Glomerular endothelial cell (primary cell): ENCODE results near the gene NAE1. TPM values are rescaled to one million over a fixed set of nuclear protein-coding genes. Genes with fewer than 3 reads are reported as not detected.
"Not testable (repeated sequence)": the region's sequence is repeated elsewhere in the genome, so short reads cannot be mapped to it uniquely, and the experiment has no call there.

ENCODE experiments used
- DNase-seq: peaks from one replicate; pipeline ENCODE4 v3.0.0-alpha.2; 2011; ENCODE audit warnings: low read depth, low spot score; ENCODE audit errors: extremely low read depth
- total RNA-seq: library from RNA; depleted of rRNA; stranded (reverse); fragments of >200 nt; gene quantifications from 2 replicates; pipeline ENCODE4 v1.2.3, GENCODE V29; 2015

Gene NAE1
- total RNA-seq, 1 donor from 2014 or later = 49.1 TPM

DNA sequence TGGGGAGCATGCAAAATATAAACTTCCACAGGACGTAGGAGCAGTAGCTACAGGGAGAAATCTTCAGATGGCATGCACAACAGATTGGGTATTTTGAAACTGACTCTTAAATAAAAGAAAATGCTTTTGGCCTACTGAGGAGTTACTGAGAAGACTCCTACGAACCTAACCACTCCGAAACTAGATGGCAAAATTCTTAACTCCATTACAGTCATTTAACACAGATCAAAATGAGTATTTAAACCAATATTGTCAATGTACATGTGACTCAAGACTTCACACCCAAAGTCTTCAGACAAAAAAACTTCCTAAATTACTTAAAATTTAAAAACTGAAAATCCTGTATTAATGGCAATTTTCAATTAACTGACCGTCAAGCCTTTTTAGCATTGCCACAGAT is 21.0 kb downstream of the NAE1 start:
- DNase-seq = no peak

DNA sequence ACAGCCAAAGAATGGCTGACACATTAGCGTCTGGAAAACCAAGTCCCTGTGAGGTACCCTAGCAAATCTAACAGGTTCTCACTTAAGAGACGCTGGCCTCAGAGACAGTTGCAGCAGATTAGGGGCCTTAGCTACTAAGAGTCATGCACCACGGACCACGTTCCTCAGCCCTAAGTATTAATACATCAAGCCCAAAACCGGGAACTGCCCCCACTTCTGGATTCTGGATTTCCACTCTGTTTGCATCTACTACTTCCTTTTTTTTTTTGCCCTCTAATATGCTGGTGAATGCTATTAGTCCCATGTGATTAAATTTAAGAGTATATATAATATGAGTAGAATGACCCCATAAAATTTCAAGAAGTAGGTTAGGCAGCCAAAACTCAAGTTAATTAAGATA is 28.6 kb downstream of the NAE1 start:
- no peak for DNase-seq

DNA sequence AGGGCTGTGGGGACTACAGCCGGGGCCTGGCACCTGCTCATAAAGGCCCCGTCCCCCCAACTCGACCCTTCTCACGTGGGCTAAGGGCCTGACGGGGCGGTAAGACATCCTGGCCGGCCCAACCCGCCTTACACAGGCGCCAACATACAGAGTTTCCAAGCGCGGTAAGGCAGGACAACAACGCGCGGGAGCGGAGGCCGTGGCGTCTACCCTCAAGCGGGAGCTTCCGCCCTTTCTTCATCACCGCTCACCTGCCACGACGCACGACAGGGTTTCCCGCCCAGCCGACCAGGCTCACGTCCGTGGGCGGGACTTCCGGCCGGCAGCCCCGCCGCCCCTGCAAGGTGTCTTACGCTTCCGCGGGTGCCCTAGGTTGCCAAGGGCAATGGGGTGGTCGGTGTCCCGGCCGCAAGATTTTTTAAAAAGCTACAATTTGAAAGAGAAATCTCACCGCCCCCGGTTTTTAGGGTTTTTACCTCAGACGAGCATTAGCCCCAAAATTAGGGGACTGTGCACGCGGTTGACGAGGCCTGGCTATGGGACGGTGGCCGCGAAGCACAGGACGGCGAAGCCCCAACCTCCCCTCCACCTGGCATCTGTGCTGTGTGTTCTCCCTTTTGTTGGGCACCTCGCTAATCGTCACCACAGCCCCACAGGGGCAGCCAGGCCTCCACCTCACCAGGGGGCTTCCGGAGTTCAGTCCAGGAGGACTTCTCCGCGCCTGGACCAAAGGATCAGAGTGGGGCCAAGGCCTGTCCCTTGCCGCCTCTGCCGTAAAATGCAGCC is 29.3 kb downstream of the NAE1 start, which contains the start of gene TERB1:
TERB1 (minus strand) TSS at position 265 of the 786 bp plus-strand sequence. CDS start 4,786 bp downstream, outside the sequence.
- no peak for DNase-seq

DNA sequence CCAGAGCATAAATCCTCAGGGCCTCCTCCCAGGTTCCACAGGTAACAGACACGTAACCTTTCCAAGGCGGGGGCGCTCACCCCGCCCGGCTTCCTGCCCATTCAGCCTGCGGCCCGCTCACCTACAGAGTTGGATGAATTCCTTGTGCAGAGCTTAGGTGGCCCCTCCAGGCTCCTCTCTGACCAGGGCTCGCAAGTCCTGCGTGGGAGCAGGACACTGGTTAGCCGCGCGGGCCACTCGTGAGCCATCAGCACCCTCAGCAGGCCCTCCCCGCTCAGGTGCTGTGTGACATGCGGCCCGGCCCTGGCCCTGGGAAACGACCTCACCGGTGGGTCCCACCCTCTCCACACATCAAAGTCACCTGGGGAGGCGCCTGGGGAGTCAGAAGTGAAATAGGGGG is 29.9 kb downstream of the NAE1 start:
- no peak for DNase-seq

DNA sequence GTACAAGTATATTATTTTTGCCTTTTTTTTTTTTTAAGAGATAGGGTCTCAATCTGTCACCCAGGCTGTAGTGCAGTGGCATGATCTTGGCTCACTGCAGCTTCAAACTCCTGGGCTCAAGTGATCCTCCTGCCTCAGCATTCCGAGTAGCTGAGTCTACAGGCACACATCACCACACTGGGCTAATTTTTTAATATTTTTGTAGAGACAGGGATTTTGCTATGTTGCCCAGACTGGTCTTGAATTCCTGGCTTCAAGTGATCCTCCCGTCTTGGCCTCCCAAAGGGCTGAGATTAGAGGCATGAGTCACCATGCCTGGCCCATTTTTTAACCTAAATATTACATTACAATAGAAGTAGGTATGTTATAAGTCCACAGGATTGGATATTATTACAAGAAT is 32.6 kb downstream of the NAE1 start:
- DNase-seq = no peak

DNA sequence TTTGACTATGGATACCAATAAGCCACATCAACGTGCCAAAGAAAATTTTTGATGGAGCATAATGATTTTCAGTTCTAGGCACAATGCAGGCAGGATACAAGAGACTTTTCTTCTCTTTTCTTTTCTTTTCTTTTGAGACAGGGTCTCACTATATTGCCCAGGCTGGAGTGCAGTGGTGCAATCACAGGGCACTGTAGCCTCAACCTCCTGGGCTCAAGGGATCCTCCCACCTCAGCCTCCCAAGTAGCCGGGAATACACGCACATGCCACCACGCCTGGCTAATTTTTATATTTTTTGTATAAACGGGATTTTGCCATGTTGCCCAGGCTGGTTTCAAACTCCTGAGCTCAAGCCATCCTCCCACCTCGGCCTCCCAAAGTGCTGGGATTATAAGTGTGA is 36.8 kb downstream of the NAE1 start:
- not testable (repeated sequence) for DNase-seq

DNA sequence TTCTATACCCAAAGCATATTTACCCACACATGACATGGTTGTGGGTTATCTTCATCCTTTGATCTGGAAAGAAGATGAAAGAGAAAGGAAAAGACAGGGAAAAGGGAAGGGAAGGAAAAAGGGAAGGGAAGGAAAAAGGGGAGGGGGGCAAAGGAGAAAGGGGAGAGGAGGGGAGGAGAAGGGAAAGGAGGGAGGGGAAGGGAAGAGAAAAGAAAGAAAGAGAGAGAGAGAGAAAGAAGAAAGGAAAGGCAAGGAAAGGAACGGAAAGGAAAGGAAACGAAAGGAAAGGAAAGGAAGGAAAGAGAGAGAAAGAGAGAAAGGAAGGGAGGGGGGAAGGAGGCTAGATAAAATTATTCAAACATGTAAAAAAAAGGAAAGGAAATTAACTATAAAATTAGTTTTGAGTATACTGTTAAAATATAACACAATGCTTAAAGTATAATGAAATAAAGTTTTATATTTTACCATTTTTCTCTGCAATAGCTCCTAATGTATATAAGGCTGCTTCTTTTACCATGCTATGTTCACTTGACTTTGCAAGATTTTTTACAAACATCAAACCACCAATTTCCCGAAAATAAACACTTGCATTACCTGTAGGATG is 40.5 kb downstream of the NAE1 start:
- DNase-seq = no peak

DNA sequence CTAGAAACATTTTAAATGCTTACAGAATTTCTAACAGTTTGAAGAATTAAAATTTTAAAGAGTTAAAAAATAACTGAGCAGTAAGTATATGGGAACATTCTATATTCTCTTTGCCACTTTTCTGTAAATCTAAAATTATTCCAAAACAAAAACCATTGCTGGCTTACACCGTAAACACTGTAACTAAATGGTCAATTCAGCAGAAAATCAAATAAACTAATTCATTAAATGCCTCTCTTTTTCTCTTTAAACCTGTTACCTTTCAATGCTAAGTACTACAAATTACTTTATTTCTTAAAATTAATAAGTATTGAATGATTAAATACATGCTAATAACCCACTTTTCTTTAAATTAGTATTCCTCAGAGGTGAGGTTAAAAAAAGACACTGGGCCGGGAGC is 43.3 kb downstream of the NAE1 start:
- DNase-seq = no peak

DNA sequence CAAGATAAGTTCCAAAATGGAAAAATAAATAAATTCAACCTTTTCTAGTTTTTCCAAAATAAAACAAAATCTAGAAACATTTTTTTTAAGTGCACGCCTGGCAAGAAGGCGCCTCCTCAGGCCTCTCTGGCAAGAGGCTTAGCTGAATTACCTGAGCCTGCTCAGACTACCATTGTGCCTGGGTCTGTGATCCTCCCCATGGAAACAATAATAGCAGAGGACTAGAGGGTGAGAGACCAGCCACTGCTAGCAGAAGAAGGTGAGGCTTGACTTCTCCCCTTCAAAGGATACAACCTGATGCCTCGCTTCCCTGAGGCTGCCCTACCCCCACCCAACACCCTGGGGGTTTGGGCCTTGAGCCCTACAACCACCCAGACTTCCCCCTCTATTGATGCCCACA is 44.2 kb downstream of the NAE1 start:
- DNase-seq = no peak

DNA sequence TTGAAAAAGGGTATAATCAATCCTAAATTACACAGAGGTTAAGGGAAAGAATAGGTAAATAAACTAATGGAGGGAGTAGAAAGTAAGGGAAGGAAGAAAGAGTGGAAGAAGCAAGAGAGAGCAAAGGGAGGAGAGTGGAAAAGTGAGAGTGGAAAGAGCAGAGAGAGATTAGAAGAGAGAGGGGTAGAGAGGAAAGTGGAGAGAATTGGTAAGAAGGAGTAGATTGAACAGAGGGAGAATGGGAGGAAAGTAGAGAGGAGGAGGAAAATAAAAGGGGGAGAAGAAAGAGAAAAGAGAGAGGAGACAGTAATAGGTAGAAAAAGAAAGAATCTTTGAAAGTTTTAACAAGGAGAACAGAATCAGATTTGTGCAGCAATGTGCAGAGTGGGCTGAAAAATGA is 54.3 kb downstream of the NAE1 start:
- DNase-seq = no peak

DNA sequence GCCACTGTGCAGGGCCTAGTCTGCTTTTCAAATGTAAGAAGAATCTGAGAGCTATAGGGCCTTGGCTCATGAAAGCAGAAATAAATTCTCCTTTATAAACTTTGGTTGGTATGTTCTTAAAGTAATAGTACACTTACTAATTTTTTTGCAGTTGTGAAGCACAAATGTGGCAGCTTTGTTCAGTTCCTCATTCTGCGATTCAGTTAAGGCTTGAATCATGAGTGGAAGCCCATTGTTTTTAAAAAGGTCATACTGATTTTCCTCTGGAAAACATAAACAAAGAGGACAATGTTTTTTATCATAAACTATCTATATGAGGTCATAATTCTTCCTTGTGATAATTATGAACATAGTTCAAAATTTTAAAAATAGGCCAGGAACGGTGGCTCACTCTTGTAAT is 55.8 kb downstream of the NAE1 start:
- DNase-seq = no peak

DNA sequence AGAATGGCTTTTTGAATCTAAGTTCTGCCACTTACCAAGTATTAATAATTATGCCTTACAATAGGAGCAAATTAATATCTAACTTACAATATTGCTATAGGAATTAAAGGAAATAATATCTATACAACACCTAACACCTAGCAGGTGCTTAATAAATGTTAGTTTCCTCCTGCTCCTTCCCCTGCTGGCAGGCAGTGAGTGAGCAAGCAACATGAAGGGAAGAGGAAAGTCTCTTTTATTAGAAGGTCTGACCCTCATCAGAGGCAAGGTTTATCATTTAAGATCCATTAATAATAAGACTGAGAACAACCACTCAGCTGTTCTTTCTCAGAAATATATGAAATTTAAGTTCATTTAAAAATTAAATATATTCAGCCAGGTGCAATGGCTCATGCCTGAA is 72.7 kb downstream of the NAE1 start:
- DNase-seq = no peak

DNA sequence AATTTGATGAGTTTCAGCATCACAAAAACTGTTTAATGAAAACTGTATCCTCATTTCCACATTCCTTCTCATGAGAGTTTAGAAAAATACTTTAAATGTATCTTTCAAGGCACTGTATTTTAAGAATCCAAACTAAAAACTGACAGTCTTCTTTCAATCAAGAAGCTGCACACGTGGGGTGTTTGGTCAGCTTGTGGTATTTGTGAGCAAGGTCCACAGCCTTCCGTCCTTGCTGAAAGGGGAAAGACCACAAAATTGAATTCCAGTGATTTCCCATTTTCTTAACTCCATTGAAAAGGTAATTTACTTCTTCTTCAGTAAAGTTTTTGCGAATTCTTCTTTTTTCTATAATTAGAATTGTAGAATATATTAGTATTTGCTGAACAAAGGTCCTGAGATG is 76.0 kb downstream of the NAE1 start:
- no peak for DNase-seq

DNA sequence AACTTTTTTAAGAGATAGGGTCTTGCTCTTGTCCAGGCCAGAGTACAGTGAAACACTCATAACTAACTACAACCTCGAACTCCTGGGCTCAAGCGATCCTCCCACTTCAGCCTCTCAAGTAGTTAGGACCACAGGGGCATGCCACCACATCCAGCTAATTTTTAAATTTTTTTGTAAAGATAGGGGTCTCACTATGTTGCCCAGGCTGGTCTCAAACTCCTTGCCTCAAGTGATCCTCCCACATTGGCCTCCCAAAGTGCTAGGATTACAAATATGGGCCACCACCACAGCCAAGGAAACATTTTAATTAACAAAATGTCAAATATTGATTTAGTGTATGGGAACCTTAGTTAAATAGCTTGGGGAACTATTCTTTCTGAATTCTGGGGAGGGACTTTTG is 76.6 kb downstream of the NAE1 start:
- no peak for DNase-seq

DNA sequence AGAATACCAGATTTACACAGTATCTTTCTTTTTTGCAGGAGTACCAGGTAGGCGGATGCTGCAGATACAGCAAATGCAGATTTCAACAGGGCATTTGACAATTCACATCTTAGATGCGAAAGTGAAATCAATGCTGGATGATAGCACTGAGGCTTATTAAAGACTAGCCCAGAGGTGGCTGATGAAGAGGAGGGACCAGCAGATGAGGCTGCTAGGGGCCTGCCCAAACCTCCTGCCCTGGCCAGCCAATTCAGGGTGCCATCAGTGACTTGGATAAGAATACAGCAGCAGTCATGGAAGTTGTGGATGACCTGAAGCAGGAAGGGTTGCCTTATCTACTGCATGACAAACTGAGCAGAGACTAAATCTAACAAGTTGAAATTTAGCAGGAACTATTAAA is 77.8 kb downstream of the NAE1 start:
- no peak for DNase-seq

Other genes starting within 250 kb of the NAE1 start
- 86.9 and 125 TPM in 2 replicates for gene CMTM3, start 226.3 kb downstream of the NAE1 start, total RNA-seq
- 8.8 and 9.8 TPM in 2 replicates for gene CMTM4, start 134.2 kb downstream of the NAE1 start, total RNA-seq
- gene DYNC1LI2, start 79.4 kb downstream of the NAE1 start, total RNA-seq = 98.3 and 147 TPM in 2 replicates
- not detected in 2 replicates for gene TERB1, start 29.4 kb downstream of the NAE1 start, total RNA-seq
- not detected in 2 replicates for gene CA7, start 13.4 kb upstream of the NAE1 start, total RNA-seq
- 5.1 and 7.4 TPM in 2 replicates for gene PDP2, start 49.5 kb upstream of the NAE1 start, total RNA-seq
- gene CDH16, start 87.9 kb upstream of the NAE1 start, total RNA-seq = 0.05 TPM in 1 of 2 replicates, not detected in the other
- gene RRAD, start 94.6 kb upstream of the NAE1 start, total RNA-seq = 7.2 and 9.3 TPM in 2 replicates
- gene CIAO2B, start 103.4 kb upstream of the NAE1 start, total RNA-seq = 85.1 and 97.3 TPM in 2 replicates
- 32.6 and 39.3 TPM in 2 replicates for gene CES2, start 104.5 kb upstream of the NAE1 start, total RNA-seq
- gene CES3, start 130.3 kb upstream of the NAE1 start, total RNA-seq = 0.06 TPM in 1 of 2 replicates, not detected in the other
- gene CES4A, start 157.6 kb upstream of the NAE1 start, total RNA-seq = 0.53 and 2.6 TPM in 2 replicates
- 52.3 and 60.4 TPM in 2 replicates for gene CBFB, start 198.2 kb upstream of the NAE1 start, total RNA-seq